ENCODE data around the gene RAB30. TPM values are rescaled to one million over a fixed set of nuclear protein-coding genes. Genes with fewer than 3 reads are reported as not detected.

RAB30 gene
- total and polyA plus RNA-seq, 9 of the 15 experiments (the other 6 are each of a cell fraction or from before 2014, with no cell fraction given): 0.29 to 1.3 (median 1.0) TPM

GRCh38 chr11:83063073-83063754, 8.5 kb downstream of the RAB30 start:
- H3K4me2 ChIP-seq (ENCODE audit: insufficient read depth, low read length): no peak overlapping the region
- TF ChIP-seq SRSF7 (optimal IDR thresholded peaks at IDR 0.05; ENCODE audit: low read depth, low read length) (no peak), PPARD (CRISPR knock-in tag; IDR thresholded peaks at IDR 0.05) (no peak), ZNF324 (CRISPR knock-in tag; IDR thresholded peaks at IDR 0.05) (no peak), ZBTB1 (CRISPR knock-in tag; IDR thresholded peaks at IDR 0.05; ENCODE audit: borderline replicate concordance, low read depth) (no peak), HMBOX1 (IDR thresholded peaks at IDR 0.05) (peak; percentile 35; the same call in 1 of the 2 replicates), SIRT6 (IDR thresholded peaks at IDR 0.05; ENCODE audit: low read depth, low read length) (no peak), CHD1 (IDR thresholded peaks at IDR 0.05; ENCODE audit: low read length) (no peak), MLLT1 (IDR thresholded peaks at IDR 0.05) (no peak), TCF7 (IDR thresholded peaks at IDR 0.05; ENCODE audit: borderline replicate concordance) (no peak), ELK3 (CRISPR knock-in tag; IDR thresholded peaks at IDR 0.05) (0 out of 2 replicates have a peak, but pooled peaks have one; percentile 21)
- no peak overlapping the region for H3K27ac ChIP-seq (ENCODE audit: extremely low read depth, low read depth, low read length)
- DNase-seq (ENCODE audit: extremely low read depth in 1 of 4, low spot score in 3 of 4) (no peak), ATAC-seq (peak; percentile 46), FAIRE-seq (no peak)
- intact Hi-C loops (cut with micrococcal nuclease): no loop called here
- peaks cover 3% of the 10 kb centered on the region; the same call in 1 of the 2 replicates for H4K20me1 ChIP-seq (replicated peaks; ENCODE audit: control insufficient read depth, insufficient read depth, low read length)
- no peaks in the 10 kb centered on the region for H3K9me3 ChIP-seq (replicated peaks; ENCODE audit: control insufficient read depth, insufficient read depth, low read depth, low read length)
- no peaks in the 10 kb centered on the region for H3K79me2 ChIP-seq (ENCODE audit: control insufficient read depth, insufficient read depth, low read length)
- BruUV-seq (replicated peaks): no TSS peak
- ChIA-PET CTCF (ENCODE audit: low intra/inter-chr PET ratio) (no interaction called here), POLR2A (interaction anchor here (0.5 to 1.3 kb wide), 4 partner anchors 8 to 44 kb away, joined by 4 to 9 read pairs (median 4); partner anchors contain the start of gene RAB30)
- H3K4me3 ChIP-seq: no peak overlapping the region
- WGBS (ENCODE audit: insufficient coverage, low coverage, missing lambda C conversion rate): 10% methylated on average over 7 of the region's 7 CpGs
- H2AFZ ChIP-seq (ENCODE audit: low read depth, low read length): peak overlapping the region; percentile 47; the same call in 1 of the 2 replicates
- H3K36me3 ChIP-seq (ENCODE audit: control insufficient read depth, insufficient read depth, low read length): no peaks in the 10 kb centered on the region
- no peaks in the 10 kb centered on the region for H3K9me1 ChIP-seq (ENCODE audit: control insufficient read depth, insufficient read depth, low read length)
- no peaks in the 10 kb centered on the region for H3K4me1 ChIP-seq (replicated peaks in 1 of 2; ENCODE audit: control insufficient read depth in 2 of 2, insufficient read depth in 2 of 2, low read length in 2 of 2)
- no peak overlapping the region for H3K9ac ChIP-seq (ENCODE audit: insufficient read depth in 1 of 2, low read depth in 2 of 2, low read length in 2 of 2)
- peaks cover 0 to 3% of the 10 kb centered on the region in 2 experiments; a peak in 1 of 5 replicates for H3K27me3 ChIP-seq (ENCODE audit: control insufficient read depth in 2 of 2, insufficient read depth in 2 of 2, low read length in 2 of 2)
- in situ Hi-C loops (cut with MboI): no loop called here
